Transverse colon (tissue), 4 donors: Measurements from ENCODE around the gene DHRS13. TPM values are rescaled to one million over a fixed set of nuclear protein-coding genes. Genes with fewer than 3 reads are reported as not detected.
A peak's percentile ranks its signal among the peaks of the same experiment; 100 is the strongest.

Experiments used
- DNase-seq: peaks from one replicate; pipeline ENCODE4 v3.0.0-alpha.2; 2019
- H3K27ac ChIP-seq, 4 donors: fragments of 200-600 bp; sonication (generic); 2 replicates each; pipeline ENCODE4 v1.5.1; 2016 to 2018; ENCODE audit warnings: inconsistent platforms in 4 of 4
- H3K27me3 ChIP-seq: fragments of 200-600 bp; sonication (generic); 2 replicates; pipeline ENCODE4 v1.5.1; 2017; ENCODE audit warnings: inconsistent platforms
- H3K36me3 ChIP-seq, 4 donors: fragments of 200-600 bp; sonication (generic); 2 replicates each; pipeline ENCODE4 v1.5.1; 2017 to 2019; ENCODE audit warnings: inconsistent platforms in 4 of 4
- H3K4me1 ChIP-seq, 4 donors: fragments of 200-600 bp; sonication (generic); 2 replicates each; pipeline ENCODE4 v1.5.1; 2017 to 2020; ENCODE audit warnings: inconsistent platforms in 4 of 4
- H3K4me3 ChIP-seq, 4 donors: fragments of 200-600 bp; sonication (generic); 1 replicate in 1 of 4; 2 replicates in 3 of 4; pipeline versions ENCODE4 v1.5.1 to v1.6.1; 2017 to 2019; ENCODE audit warnings: inconsistent platforms in 4 of 4
- H3K9me3 ChIP-seq, 2 donors: fragments of 200-600 bp; sonication (generic); 2 replicates each; pipeline ENCODE4 v1.5.1; 2017 to 2019; ENCODE audit warnings: inconsistent platforms in 2 of 2
- CTCF ChIP-seq, 5 experiments: fragments of 200-600 bp in 3 of 5; fragments of 450-650 bp in 2 of 5; sonication (generic) in 3 of 5; IDR thresholded peaks; 1 replicate in 2 of 5; 2 replicates in 3 of 5; pipeline ENCODE4 v1.5.1; 2016 to 2017; ENCODE audit warnings: antibody characterized with exemption in 5 of 5, inconsistent platforms in 3 of 5, mild to moderate bottlenecking in 2 of 5, moderate library complexity in 1 of 5
- EP300 ChIP-seq: sonication (generic); formaldehyde crosslinking; IDR thresholded peaks from one replicate; pipeline ENCODE4 v1.6.1; 2017; ENCODE audit warnings: antibody characterized with exemption, low read depth
- POLR2A ChIP-seq: fragments of 450-650 bp; IDR thresholded peaks from one replicate; pipeline ENCODE4 v1.6.1; 2016; ENCODE audit warnings: antibody characterized with exemption, mild to moderate bottlenecking, moderate library complexity
- POLR2AphosphoS5 ChIP-seq, 3 donors: sonication (generic); formaldehyde crosslinking; IDR thresholded peaks; one replicate each; pipeline ENCODE4 v1.6.1; 2016; ENCODE audit warnings: antibody characterized with exemption in 3 of 3
- WGBS, 2 donors: methylation state at CpG; one replicate each; pipeline ENCODE4 v1.1.5; 2018; ENCODE audit warnings: low coverage in 1 of 2; 5-methylcytosine and 5-hydroxymethylcytosine counted together
- in situ Hi-C, 4 donors: fragments of 200-750 bp; cut with MboI; loops; one replicate each; pipeline versions ENCODE4 v1.15.0 to v1.15.1; 2017; ENCODE audit warnings: low sequenced_read_pairs in 3 of 4, low pct_ligation_motif_present in 1 of 4, low pct_unique_long_range_greater_than_20kb in 1 of 4
- intact Hi-C: fragments of 100-400 bp; cut with DNase I; formaldehyde crosslinking; loops from one replicate; pipeline ENCODE4 v1.15.1; 2023; ENCODE audit warnings: low total_unique reads
- total RNA-seq, 4 donors: library from RNA; depleted of rRNA; stranded (reverse); fragments of >200 nt; gene quantifications; one replicate each; pipeline ENCODE4 v1.1.0, GENCODE V29; 2016

The DHRS13 gene
- total RNA-seq, 4 donors from 2014 or later = 2.2 to 6.5 (median 6.0) TPM

GRCh38 chr17:28950017-28950751 is 47.3 kb upstream of the DHRS13 start:
- H3K4me1 ChIP-seq = peaks cover 23 to 46% (median 41%) of the 10 kb centered on the region in 4 donors
- peak overlapping the region; percentile 98 to 99 (median 98) for H3K27ac ChIP-seq
- DNase-seq = peak; percentile 61
- no peaks in the 10 kb centered on the region for H3K9me3 ChIP-seq
- no peaks in the 10 kb centered on the region for H3K36me3 ChIP-seq
- intact Hi-C loops (loop anchor here (5.0 to 10.0 kb wide), 2 partner anchors 48 to 225 kb away; partner anchors contain the start of genes DHRS13, NEK8 and TLCD1), in situ Hi-C loops (no loop called here)
- 0 to 1% methylated on average over 16 to 39 of the region's 43 CpGs for WGBS, 2 donors
- H3K27me3 ChIP-seq = no peaks in the 10 kb centered on the region
- TF ChIP-seq POLR2AphosphoS5 (IDR thresholded peaks at IDR 0.05) (no peak), POLR2A (no peak), CTCF (IDR thresholded peaks at IDR 0.05) (no peak), EP300 (no peak)
- peak overlapping the region; percentile 87 to 99 (median 94) for H3K4me3 ChIP-seq

- Histone ChIP-seq H3K27ac (peak overlapping the region; percentile 98 to 99 (median 98)), H3K36me3 (no peaks in the 10 kb centered on the region), H3K4me1 (peaks cover 27 to 53% (median 43%) of the 10 kb centered on the region in 4 donors), H3K9me3 (no peaks in the 10 kb centered on the region), H3K27me3 (no peaks in the 10 kb centered on the region), H3K4me3 (peak overlapping the region; percentile 87 to 99 (median 94))
- 0 to 8% methylated on average over 4 to 57 of the region's 61 CpGs for WGBS, 2 donors
- DNase-seq = peak; percentile 67
- in situ Hi-C loops = no loop called here
- no peak for TF ChIP-seq POLR2AphosphoS5 (IDR thresholded peaks at IDR 0.05)
- peak; percentile 40 for TF ChIP-seq POLR2A
- intact Hi-C loops = loop anchor here (5.0 to 10.0 kb wide), 2 partner anchors 47 to 225 kb away; partner anchors contain the start of genes DHRS13, NEK8 and TLCD1
Measured at GRCh38 chr17:28949185-28950016, 46.5 kb upstream of the DHRS13 start.

GRCh38 chr17:28948873-28949184 is 46.0 kb upstream of the DHRS13 start:
- intact Hi-C loops = no loop called here
- in situ Hi-C loops = no loop called here
- Histone ChIP-seq H3K27ac (peak overlapping the region; percentile 98 to 99 (median 98)), H3K4me1 (peaks cover 27 to 55% (median 43%) of the 10 kb centered on the region in 4 donors), H3K27me3 (no peaks in the 10 kb centered on the region), H3K4me3 (peak overlapping the region; percentile 87 to 99 (median 94)), H3K36me3 (no peaks in the 10 kb centered on the region), H3K9me3 (no peaks in the 10 kb centered on the region)
- no peak for DNase-seq
- TF ChIP-seq POLR2AphosphoS5 (IDR thresholded peaks at IDR 0.05) (peak in 1 of 3 donors; percentile 11), CTCF (IDR thresholded peaks at IDR 0.05) (no peak), EP300 (no peak)
- WGBS, 2 donors = 0 to 1% methylated on average over 3 to 15 of the region's 15 CpGs

- no peak for TF ChIP-seq EP300
- no peak for TF ChIP-seq POLR2AphosphoS5 (IDR thresholded peaks at IDR 0.05)
- no peak for TF ChIP-seq POLR2A
- TF ChIP-seq CTCF (IDR thresholded peaks at IDR 0.05) = no peak
- no peak for DNase-seq
- Histone ChIP-seq H3K4me1 (peaks cover 27 to 54% (median 43%) of the 10 kb centered on the region in 4 donors), H3K27ac (peak overlapping the region; percentile 98 to 99 (median 98)), H3K9me3 (no peaks in the 10 kb centered on the region), H3K4me3 (peak overlapping the region; percentile 87 to 99 (median 94)), H3K27me3 (no peaks in the 10 kb centered on the region), H3K36me3 (no peaks in the 10 kb centered on the region)
- in situ Hi-C loops (no loop called here), intact Hi-C loops (no loop called here)
- 7 to 11% methylated on average over 4 of the region's 4 CpGs for WGBS, 2 donors
Measured at GRCh38 chr17:28948342-28948741, 45.5 kb upstream of the DHRS13 start.
